NCI-H1092 (cell line): ENCODE results near the gene MYLK4.

Source experiments
- DNase-seq: peaks from one replicate; lab custom pipeline; 2025; lab: John Stamatoyannopoulos, UW

The MYLK4 gene

GRCh38 chr6:2630359-2630758 lies 120.4 kb downstream of the MYLK4 start:
- DNase-seq = no peak

GRCh38 chr6:2626401-2626800 lies 124.3 kb downstream of the MYLK4 start:
- DNase-seq = no peak

GRCh38 chr6:2625581-2625980 lies 125.1 kb downstream of the MYLK4 start:
- no peak for DNase-seq

GRCh38 chr6:2624177-2624576 lies 126.5 kb downstream of the MYLK4 start:
- no peak for DNase-seq

- DNase-seq = no peak
Measured at GRCh38 chr6:2623295-2623694, 127.4 kb downstream of the MYLK4 start.

GRCh38 chr6:2622671-2623070 lies 128.1 kb downstream of the MYLK4 start:
- no peak for DNase-seq

GRCh38 chr6:2619651-2620050 lies 131.1 kb downstream of the MYLK4 start:
- no peak for DNase-seq

GRCh38 chr6:2617729-2618128 lies 133.0 kb downstream of the MYLK4 start:
- DNase-seq = no peak

- DNase-seq = no peak
Measured at GRCh38 chr6:2616811-2617210, 133.9 kb downstream of the MYLK4 start.

- no peak for DNase-seq
Measured at GRCh38 chr6:2615251-2615650, 135.5 kb downstream of the MYLK4 start.

- DNase-seq = no peak
Measured at GRCh38 chr6:2614846-2615245, 135.9 kb downstream of the MYLK4 start.

GRCh38 chr6:2614155-2614554 lies 136.6 kb downstream of the MYLK4 start:
- no peak for DNase-seq
